Thyroid gland (tissue), 4 donors: ENCODE results near the gene ACOX3. TPM values are rescaled to one million over a fixed set of nuclear protein-coding genes. Genes with fewer than 3 reads are reported as not detected.
"Not testable (repeated sequence)": the region's sequence is repeated elsewhere in the genome, so short reads cannot be mapped to it uniquely, and the experiment has no call there.

Source experiments
- DNase-seq, 2 donors: peaks; one replicate each; pipeline ENCODE4 v3.0.0-alpha.2; 2019
- H3K27ac ChIP-seq, 3 donors: fragments of 200-600 bp; sonication (generic); 1 replicate in 2 of 3; 2 replicates in 1 of 3; pipeline ENCODE4 v1.5.1; 2016 to 2019; ENCODE audit warnings: mild to moderate bottlenecking in 1 of 3, moderate library complexity in 1 of 3
- H3K27me3 ChIP-seq: fragments of 200-600 bp; sonication (generic); one replicate; pipeline ENCODE4 v1.5.1; 2019
- H3K36me3 ChIP-seq, 2 donors: fragments of 200-600 bp; sonication (generic); one replicate each; pipeline ENCODE4 v1.5.1; 2016 to 2019
- H3K4me1 ChIP-seq, 2 donors: fragments of 200-600 bp; sonication (generic); one replicate each; pipeline ENCODE4 v1.5.1; 2017 to 2019
- H3K4me3 ChIP-seq, 3 donors: fragments of 200-600 bp; sonication (generic); replicated peaks in 1 of 3; 1 replicate in 2 of 3; 2 replicates in 1 of 3; pipeline ENCODE4 v1.5.1; 2016; ENCODE audit warnings: mild to moderate bottlenecking in 1 of 3
- H3K9me3 ChIP-seq: fragments of 200-600 bp; sonication (generic); one replicate; pipeline ENCODE4 v1.5.1; 2017
- POLR2A ChIP-seq, 2 donors: fragments of 450-650 bp; IDR thresholded peaks; one replicate each; pipeline ENCODE4 v1.6.1; 2017; ENCODE audit warnings: antibody characterized with exemption in 2 of 2, mild to moderate bottlenecking in 2 of 2, moderate library complexity in 1 of 2
- WGBS, 2 donors: methylation state at CpG; one replicate each; pipeline ENCODE4 v1.1.5; 2017; 5-methylcytosine and 5-hydroxymethylcytosine counted together
- intact Hi-C: fragments of 100-400 bp; cut with DNase I; formaldehyde crosslinking; loops from one replicate; pipeline ENCODE4 v1.15.1; 2023
- total RNA-seq, 4 donors: library from RNA; depleted of rRNA; stranded (reverse); fragments of >200 nt; gene quantifications; one replicate each; pipeline ENCODE4 v1.2.3, GENCODE V29; 2016
- TF ChIP-seq, protein P1 (sequence below), 6 experiments: fragments of 200-600 bp in 3 of 6; fragments of 450-650 bp in 3 of 6; sonication (generic) in 3 of 6; IDR thresholded peaks; one replicate each; pipeline ENCODE4 v1.5.1; 2016 to 2019; ENCODE audit warnings: antibody characterized with exemption in 6 of 6, mild to moderate bottlenecking in 2 of 6, inconsistent platforms in 1 of 6, moderate library complexity in 1 of 6

Gene ACOX3
- 10 to 100 TPM; 28.2 to 61.8 (median 47.7) TPM for total RNA-seq

DNA sequence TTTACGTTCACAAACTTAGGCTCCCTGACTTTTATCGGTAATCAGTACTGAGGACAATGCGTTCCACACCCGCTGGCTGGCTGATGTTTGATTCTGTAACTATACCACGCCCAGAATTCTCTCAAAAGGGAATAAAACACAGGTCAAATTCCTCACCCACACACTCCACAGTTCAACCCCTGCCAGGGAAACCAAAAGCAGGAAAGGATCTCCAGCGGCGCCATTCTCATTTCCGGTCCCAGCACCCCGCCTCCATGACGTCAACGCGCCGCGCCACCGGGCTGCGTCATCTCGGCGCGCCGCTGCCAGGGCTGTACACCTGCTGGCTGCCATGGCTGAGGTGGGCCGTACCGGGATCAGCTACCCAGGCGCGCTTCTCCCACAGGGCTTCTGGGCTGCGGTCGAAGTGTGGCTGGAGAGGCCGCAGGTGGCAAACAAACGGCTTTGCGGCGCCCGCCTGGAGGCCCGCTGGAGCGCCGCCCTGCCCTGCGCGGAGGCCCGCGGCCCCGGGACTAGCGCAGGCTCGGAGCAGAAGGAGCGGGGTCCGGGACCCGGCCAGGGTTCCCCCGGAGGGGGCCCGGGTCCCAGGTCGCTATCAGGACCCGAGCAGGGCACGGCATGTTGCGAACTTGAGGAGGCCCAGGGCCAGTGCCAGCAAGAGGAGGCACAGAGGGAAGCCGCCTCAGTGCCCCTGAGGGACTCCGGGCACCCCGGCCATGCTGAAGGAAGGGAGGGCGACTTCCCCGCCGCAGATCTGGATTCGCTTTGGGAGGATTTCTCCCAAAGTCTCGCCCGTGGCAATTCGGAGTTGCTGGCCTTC is at the start of gene ACOX3, which contains the start of gene TRMT44:
TSS of gene ACOX3 (minus strand) at position 232 of the 820 bp plus-strand sequence. CDS start 24,202 bp downstream, outside the sequence.
TSS of gene TRMT44 (plus strand) at position 286 of the 820 bp plus-strand sequence. CDS start at position 332, 46 bp downstream.
- H3K9me3 ChIP-seq = no peaks in the 10 kb centered on the region
- 0 to 1% methylated on average over 20 to 27 of the region's 60 CpGs for WGBS, 2 donors
- H3K36me3 ChIP-seq = no peaks in the 10 kb centered on the region
- H3K27ac ChIP-seq = peak within 1 kb of the TSS; percentile 64 to 90 (median 77)
- peak within 1 kb of the TSS; percentile 80 to 97 (median 87) for H3K4me3 ChIP-seq
- intact Hi-C loops = no loop called here
- no peaks in the 10 kb centered on the region for H3K27me3 ChIP-seq
- TF ChIP-seq, protein P1, sequence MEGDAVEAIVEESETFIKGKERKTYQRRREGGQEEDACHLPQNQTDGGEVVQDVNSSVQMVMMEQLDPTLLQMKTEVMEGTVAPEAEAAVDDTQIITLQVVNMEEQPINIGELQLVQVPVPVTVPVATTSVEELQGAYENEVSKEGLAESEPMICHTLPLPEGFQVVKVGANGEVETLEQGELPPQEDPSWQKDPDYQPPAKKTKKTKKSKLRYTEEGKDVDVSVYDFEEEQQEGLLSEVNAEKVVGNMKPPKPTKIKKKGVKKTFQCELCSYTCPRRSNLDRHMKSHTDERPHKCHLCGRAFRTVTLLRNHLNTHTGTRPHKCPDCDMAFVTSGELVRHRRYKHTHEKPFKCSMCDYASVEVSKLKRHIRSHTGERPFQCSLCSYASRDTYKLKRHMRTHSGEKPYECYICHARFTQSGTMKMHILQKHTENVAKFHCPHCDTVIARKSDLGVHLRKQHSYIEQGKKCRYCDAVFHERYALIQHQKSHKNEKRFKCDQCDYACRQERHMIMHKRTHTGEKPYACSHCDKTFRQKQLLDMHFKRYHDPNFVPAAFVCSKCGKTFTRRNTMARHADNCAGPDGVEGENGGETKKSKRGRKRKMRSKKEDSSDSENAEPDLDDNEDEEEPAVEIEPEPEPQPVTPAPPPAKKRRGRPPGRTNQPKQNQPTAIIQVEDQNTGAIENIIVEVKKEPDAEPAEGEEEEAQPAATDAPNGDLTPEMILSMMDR (IDR thresholded peaks at IDR 0.05) = no peak
- peak; percentile 51 to 93 for TF ChIP-seq POLR2A (IDR thresholded peaks at IDR 0.05)
- DNase-seq = peak; percentile 91 to 92
- H3K4me1 ChIP-seq = peaks cover 54 to 57% of the 10 kb centered on the region in 2 donors

DNA sequence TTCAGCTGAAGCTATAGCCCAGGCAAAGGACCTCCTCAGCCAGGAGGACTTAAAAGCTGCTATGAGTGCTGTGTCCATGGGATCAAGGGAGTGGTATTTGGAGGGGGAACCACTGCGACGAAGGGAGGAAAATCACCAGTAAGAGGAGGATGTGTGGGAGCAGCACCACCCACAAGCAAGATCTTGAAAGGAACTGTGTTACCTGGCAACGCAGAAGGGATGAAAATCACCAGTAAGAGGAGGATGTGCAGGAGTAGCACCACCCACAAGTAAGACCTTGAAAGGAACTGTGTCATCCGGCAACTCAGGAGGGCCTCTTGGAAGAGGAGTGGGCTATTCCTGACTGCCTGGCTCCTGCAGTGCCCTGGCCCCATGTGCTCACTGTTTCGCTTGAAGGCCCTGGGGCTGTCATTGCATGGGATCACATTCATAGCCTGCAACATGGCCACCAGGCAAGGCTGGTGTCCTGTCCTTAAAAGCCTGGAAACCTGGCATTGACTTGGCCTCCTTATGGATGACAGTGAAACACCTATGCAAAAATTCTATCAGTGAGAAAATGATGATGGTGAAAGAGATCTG is 48.4 kb upstream of the ACOX3 start:
- Histone ChIP-seq H3K4me1 (no peaks in the 10 kb centered on the region), H3K9me3 (no peaks in the 10 kb centered on the region), H3K27me3 (no peaks in the 10 kb centered on the region), H3K27ac (no peak overlapping the region), H3K4me3 (no peak overlapping the region), H3K36me3 (no peaks in the 10 kb centered on the region)
- TF ChIP-seq, protein P1 (IDR thresholded peaks at IDR 0.05) = no peak
- TF ChIP-seq POLR2A (IDR thresholded peaks at IDR 0.05) = no peak
- 92 to 98% methylated on average over 5 of the region's 5 CpGs for WGBS, 2 donors
- intact Hi-C loops = no loop called here
- no peak for DNase-seq

DNA sequence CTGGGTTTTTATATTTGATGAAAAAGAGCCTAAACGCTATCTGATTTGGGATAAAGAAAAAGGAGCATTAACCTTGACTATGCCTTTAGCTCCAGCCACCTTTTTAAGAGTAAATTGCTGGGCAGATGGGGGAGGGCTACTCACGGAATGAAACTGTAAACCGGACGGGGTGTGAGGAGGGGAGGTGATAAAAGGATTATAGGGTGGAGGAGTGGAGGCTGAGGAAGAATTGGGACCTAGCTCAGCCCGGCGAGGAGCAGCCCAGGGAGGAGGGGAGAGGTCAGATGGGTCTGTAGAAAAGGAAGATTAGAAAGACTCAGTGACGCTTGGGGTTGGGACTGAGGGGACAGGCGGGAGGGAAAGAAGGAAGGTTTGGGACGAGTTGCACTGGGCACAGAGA is 46.1 kb upstream of the ACOX3 start:
- H3K36me3 ChIP-seq, intact Hi-C loops, H3K9me3 ChIP-seq, H3K27ac ChIP-seq, H3K27me3 ChIP-seq, H3K4me1 ChIP-seq, DNase-seq, H3K4me3 ChIP-seq: not testable (repeated sequence)
- WGBS, 2 donors = 65 to 68% methylated on average over 9 of the region's 9 CpGs

DNA sequence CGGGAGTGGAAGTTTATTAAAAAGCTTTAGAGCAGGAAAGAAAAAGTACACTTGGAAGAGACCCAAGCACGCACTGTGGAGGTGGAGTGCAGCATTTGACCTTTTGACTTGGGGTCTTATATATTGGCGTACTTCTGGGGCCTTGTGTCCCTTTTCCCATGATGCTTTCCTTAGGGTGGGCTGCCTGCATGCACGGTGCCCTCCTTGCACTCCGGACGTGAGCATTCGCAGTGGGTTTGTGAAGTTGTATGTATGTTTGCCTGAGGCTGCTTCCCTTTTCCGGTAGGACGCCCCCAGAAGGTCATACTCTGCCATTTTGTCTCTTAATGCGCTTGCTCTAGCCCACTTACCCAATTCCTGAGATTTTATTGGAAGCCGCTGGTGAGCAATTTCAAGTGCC is 39.7 kb upstream of the ACOX3 start:
- Histone ChIP-seq H3K36me3 (peaks cover 6 to 7% of the 10 kb centered on the region in 2 donors), H3K9me3 (no peaks in the 10 kb centered on the region), H3K27ac (no peak overlapping the region), H3K27me3 (no peaks in the 10 kb centered on the region), H3K4me3 (no peak overlapping the region), H3K4me1 (no peaks in the 10 kb centered on the region)
- intact Hi-C loops = no loop called here
- no peak for TF ChIP-seq POLR2A (IDR thresholded peaks at IDR 0.05)
- TF ChIP-seq, protein P1 (IDR thresholded peaks at IDR 0.05) = no peak
- 94% methylated on average over 11 of the region's 11 CpGs for WGBS, 2 donors
- no peak for DNase-seq

DNA sequence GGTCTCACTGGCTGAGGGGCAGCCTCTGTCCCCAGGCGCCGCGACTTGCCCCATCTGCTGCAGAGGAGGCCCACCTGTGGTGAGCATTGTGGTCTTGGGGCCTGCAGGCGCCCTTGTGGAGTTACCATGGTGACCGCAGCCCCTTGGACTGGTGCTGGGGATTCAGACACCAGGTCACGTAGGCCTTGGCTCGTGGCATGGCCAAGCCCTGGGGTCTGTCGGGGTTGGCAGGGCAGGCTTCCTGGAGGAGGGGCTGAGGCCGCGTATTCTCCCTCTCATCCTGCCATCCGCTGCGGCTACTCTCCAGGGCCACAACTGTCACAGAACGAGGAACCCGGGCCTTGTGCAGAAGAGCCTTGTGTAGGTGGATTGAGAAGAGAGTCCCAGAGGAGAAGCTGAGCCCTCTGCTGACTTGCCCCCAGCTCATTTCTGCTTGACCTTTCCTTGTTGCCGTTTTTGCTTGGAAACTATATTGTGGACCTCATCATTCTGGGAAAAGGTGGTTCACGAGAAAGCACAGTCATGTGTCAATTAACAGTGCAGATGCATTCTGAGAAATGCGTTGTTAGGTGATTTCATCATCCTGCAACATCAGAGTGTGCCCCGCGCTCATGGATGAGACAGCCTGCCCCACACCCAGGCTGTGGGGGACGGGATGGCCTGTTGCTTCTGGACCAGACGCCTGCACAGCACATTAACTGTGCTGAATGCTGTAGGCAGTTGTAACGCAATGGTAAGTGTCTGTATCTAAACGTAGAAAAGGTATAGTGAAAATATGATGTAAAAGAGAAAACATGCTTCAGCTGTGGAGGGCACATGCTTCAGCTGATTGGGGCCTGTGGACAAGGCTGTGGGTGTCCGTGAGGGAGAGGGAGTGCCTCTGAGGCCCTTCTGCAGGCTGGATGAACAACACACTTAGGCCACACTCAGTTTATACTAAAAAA is 38.5 kb upstream of the ACOX3 start:
- Histone ChIP-seq H3K4me1 (peaks cover 3 to 6% of the 10 kb centered on the region in 2 donors), H3K36me3 (peaks cover 6 to 7% of the 10 kb centered on the region in 2 donors), H3K27ac (no peak overlapping the region), H3K27me3 (no peaks in the 10 kb centered on the region), H3K4me3 (no peak overlapping the region), H3K9me3 (no peaks in the 10 kb centered on the region)
- intact Hi-C loops = no loop called here
- 82 to 90% methylated on average over 10 to 23 of the region's 24 CpGs for WGBS, 2 donors
- DNase-seq = no peak
- no peak for TF ChIP-seq POLR2A (IDR thresholded peaks at IDR 0.05)
- TF ChIP-seq, protein P1 (IDR thresholded peaks at IDR 0.05) = no peak
